ENCODE results near the gene NOL11.
"Not testable (repeated sequence)": the region's sequence is repeated elsewhere in the genome, so short reads cannot be mapped to it uniquely, and the experiment has no call there.

The NOL11 gene

DNA sequence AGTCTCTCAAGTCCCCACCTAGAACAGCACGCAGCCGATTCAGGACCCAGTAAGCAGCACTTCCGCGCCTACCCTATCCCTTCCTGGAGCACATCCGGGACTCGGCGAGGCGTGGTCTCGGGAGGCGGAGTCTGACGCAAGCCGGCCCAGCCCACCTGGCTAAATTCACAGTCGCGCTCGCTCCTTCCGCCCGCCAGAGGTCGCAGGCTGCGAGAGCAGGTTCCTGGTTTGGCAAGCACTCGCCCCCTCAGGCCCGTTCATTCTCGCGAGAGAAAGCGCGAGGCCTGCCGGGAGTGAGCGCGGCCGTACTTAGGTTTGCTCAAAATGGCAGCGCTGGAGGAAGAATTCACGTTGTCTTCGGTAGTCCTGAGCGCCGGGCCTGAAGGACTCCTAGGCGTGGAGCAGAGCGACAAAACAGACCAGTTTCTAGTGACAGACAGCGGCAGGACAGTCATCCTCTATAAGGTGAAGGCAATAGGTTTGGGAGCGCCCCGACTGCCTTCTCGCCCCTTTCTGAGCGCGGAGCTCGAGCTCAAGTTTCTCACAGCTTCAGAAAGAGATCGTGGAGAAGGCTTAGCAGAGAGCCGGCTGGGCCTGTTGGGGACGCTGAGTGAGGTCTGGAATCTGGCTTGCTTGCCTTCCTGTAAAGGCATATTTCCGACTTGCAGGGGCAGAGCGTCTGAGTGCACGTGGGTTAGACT lies at the start of gene NOL11:
Gene NOL11 (plus strand): TSS at position 313 of the 701 bp plus-strand sequence. CDS start 12 bp downstream, at position 325.
- DNase-seq (ENCODE audit: low read depth in 2 of 3, low spot score in 1 of 3), result peak; percentile 99

DNA sequence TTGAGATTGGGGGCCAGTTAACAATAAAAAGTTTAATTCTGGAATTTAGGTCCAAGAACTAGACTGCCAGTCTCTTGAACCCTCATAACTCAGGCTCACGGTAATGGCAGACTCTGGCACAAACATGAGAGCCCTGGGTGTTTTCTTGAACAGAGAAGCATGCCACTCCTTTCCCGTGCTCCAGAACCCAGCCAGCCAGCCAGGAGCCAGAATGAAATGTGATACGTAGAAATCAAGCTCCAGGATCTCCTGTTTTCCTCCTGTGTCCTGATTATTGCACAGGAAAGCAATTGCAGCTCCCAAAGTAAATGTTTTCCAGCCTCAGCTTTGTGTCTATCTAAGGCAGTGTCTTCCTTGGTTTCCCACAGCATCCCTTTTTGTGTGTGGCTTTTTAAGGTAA lies 46.2 kb upstream of the NOL11 start:
- DNase-seq (ENCODE audit: low read depth in 2 of 3, low spot score in 1 of 3), result no peak

DNA sequence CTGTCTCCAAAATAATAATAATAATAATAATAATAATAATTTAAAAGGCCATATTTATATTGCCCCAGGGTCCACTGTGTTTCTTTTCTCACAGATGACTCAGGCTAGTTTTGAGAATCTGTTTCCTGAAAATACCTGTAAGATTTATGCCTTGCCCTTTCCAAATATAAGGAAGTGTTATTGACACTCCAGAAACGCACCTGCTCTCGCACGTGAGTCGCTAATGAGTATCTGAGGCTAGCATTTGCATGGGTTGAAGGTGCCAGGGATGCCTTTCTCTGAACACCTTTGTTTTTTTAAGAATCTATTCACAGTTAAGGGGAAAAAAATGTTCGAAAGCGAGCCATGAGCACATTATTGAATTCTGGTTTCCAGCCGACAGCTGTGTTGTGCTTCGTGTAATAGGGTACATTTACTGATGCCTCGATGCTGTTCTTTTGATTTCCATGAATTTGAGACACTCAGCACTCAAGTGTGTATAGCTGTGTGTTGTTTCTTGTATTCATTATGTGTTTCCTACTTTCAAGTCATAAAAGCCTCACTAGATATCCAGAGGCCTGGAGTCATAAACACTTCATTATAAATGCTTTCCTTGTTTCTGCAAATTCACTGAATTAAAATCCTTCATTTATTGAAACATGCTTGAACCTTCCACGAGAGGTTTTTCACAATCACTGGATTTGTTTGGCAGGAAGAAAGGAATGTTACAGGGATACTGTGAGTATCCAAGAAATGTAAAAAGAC lies 45.0 kb upstream of the NOL11 start:
- DNase-seq (ENCODE audit: low read depth in 2 of 3, low spot score in 1 of 3), result no peak

DNA sequence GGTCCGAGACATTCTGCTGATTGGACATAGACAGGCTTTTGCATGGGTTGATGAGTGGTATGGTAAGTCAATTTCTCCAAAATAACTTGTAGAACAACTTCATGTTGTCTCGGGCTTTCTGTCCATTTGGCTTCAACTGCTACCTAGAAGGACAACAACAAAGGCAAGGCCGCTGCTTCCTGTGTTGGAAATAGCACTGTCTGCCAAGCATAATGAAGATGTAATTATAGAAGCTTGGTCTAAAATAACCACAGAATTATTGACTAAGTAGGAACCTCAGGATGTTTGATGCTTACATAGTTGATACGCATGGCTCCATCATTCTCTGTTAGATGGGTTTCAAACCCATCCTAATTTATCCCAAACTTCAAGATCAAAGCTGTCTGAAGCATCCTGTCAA lies 42.3 kb upstream of the NOL11 start:
- DNase-seq (ENCODE audit: low read depth in 2 of 3, low spot score in 1 of 3), result no peak

DNA sequence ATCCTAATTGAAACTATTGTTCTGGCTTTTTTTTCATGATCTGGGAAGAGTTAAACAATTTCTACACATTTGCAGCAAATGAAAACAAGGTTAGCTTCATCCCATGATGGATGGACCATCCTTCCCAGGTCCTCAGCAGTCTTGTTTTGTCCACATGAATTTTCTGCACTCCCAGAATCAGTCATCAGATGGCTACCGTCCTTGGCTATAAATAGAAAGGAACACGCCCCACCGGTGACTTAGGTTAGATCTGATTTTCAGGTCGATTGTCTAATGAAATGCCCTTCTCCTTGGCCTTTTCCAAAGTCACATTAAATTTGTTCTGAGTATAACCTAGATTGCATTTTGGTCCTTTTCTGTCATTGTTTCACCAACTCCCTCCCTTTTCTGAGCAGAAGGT lies 41.4 kb upstream of the NOL11 start:
- no peak for DNase-seq (ENCODE audit: low read depth in 2 of 3, low spot score in 1 of 3)

DNA sequence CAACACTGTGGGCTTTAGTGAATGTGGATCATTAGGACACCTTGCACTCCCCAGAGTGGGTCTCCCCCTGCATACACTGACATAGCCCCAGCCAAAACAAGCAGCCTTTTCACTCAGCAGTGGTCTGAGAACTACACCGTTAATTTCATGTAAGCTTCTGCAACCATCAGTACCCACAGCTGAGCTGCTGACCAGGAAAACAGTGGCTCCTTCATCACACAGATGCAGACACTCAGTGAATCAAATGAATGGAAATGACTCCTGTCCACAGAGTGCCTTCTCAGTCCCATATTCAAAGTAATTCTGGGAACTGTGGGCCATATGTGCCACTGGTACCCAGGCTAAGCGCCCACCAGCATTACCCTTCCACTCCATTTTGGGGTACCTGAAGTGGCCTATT lies 39.3 kb upstream of the NOL11 start:
- no peak for DNase-seq (ENCODE audit: low read depth in 2 of 3, low spot score in 1 of 3)

DNA sequence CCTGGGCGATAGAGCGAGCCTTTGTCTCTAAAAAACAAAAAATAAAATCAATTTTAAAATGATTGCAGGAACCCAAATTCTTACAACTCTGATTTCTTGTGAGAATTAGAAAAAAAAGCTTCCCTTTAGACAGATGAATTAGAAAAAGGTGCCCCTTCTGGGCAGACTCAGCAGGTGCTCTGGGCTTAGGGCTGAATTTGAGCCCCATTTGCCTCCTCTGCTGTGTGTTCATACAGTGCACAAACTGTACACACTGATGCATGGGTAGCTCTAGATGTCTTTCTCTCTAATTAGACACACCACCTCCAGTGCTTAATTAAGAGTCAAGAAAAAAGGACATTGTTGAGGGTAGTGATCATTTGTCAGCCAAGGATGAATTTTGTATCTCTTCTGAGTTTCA lies 38.5 kb upstream of the NOL11 start:
- no peak for DNase-seq (ENCODE audit: low read depth in 2 of 3, low spot score in 1 of 3)

DNA sequence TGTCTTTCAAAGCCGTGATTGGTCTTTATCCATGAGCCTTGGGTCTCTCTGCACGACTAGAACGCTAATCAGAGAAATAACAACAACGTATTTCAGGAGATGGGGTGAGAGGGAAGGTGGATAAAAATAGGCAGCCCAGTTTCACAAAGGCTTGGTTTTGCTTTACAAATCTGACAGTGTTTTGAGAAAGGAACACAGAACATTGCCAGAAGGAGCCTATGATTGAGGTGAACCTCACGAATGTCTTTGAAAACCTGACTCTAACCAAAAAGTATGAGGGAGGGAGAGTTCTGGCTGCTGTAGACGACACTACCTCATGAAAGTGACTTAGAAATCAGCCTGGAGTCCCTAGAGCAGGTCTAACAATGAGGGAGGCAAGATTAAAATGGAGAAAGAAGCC lies 38.0 kb upstream of the NOL11 start:
- no peak for DNase-seq (ENCODE audit: low read depth in 2 of 3, low spot score in 1 of 3)

DNA sequence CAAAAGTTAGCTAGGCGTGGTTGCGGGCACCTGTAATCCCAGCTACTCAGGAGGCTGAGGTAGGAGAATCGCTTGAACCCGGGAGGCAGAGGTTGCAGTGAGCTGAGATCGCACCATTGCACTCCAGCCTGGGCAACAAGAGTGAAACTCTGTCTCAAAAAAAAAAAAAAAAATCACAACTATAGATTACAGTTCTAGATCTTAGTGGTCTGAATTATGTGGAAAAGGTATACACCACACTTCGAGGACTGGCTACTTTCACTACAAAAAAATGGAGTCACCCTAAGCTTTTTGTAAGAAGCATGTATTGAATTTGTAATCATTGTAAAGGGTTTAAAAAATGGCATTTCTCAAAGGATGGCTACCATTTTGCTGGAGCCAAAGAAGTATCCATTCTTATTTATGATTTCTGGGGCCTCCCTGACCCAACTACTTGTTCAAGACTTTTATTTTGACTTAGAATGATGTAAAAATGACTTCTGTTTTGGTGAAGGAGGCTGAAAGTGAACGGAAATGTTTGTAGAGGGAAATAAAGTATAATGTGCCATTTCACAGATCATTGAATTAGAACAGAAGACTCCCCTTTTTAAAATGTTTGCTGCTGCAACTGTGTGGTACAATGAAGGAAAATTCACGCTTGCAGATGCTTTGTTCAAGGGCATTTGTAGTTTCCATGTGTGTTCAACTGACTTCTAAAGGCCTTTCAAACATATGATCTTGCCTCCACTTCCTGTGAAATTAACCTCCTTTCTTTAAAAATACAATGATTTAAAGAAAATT lies 37.1 kb upstream of the NOL11 start:
- DNase-seq (ENCODE audit: low read depth in 2 of 3, low spot score in 1 of 3), result no peak

DNA sequence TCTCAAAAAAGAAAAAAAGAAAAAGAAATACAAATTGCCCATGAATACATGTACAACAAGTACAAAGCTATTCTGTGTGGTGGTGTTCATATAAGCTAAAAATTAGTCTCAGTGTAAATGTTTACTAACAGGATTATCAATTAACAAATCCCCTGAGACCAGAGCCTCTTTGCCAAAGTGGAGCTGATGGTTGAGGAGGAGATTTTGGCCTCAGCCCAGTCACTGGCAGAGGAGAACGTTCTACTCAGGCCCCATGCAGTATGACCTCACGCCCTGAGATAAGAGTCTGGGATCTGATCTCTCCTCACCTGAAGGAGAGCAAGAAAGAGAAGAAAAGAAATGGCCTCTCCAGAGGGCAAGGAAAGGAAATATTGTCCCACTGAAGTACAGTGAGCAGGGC lies 35.5 kb upstream of the NOL11 start:
- no peak for DNase-seq (ENCODE audit: low read depth in 2 of 3, low spot score in 1 of 3)

DNA sequence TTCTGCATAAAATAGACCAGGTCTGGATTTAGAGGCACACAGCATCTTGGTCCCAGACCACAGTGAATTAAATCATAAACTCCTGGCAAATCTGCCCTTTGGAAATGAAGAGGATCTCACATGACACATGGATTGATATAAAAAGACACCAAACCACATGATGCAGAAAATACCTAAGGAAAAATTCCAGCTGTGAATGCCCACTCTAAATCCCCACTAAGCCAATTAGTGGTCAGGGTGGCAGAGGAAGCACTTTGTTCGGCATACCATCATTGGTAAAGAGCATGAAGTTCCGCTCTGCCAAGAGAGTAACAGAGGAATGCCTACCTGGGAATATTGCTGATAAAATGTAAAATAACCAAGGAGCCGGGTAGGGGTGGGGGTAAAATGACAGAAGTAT lies 32.4 kb upstream of the NOL11 start:
- DNase-seq (ENCODE audit: low read depth in 2 of 3, low spot score in 1 of 3), result no peak

DNA sequence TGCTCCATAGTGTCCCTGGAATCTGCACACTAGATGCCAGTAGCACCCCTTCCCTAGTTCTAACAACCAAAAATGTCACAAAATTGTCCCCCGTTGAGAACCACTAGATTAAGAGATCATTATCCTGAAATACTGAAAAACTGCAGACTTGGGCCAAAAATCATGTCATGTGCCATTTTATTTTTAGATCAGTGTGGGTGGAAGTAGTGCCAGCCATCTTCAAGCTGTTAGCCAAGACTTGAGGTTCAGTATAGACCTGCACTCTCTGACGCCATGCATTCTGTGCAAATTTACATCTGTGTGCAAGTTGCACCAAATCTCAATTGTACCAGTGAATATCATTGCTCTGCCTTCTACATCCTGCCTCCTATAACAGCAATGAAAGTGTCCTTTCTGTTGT lies 31.5 kb upstream of the NOL11 start:
- DNase-seq (ENCODE audit: low read depth in 2 of 3, low spot score in 1 of 3), result no peak

DNA sequence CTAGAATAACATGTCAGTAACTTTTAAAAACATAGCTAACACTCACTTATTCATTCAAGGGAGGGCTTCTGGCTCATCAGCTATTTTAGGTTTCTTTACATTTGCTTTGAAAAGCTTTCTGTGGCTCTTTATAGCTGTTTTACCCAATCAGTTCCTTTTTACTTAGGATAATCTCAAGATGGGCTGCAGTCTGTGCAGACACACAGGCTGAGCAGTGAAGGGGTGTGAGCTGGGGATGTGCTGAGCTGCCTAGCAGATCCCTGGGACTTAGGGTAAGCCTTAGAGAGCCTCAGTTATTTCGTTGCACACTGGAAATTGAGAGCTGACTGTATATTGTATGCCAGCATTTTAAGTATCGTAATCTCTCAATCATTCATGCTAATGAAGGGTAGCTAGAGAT lies 30.2 kb upstream of the NOL11 start:
- DNase-seq (ENCODE audit: low read depth in 2 of 3, low spot score in 1 of 3), result no peak

DNA sequence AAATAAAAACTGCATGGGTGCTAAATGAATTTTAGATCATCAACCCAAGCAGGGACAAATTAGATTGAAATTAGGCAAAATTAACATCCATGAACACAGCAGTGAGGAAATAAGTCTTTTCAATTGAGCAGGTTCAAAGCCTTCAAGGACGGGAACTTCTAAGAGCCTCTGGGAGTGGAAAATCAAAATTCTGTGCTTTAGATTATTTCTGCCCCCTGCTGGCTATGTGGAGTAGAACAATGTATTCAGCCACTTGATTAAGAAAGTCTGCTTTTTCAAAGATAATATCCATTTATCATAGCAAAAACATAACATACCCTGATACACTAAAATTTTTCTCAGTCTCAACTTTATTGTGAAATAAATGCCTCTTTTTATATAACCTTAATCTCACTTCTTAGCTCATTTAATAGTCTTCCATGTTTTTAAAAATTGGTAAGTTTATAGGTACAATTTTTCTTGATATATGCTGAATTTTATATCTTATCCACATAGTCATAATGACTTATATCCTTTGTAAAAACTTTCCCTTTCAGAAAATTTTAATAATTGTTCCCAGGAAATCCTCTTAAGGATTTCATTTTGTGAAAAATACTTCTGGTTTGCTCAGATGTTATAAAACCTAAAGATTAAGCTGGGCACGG lies 28.1 kb upstream of the NOL11 start:
- DNase-seq (ENCODE audit: low read depth in 2 of 3, low spot score in 1 of 3), result peak in 2 of 3 donors; percentile 13 to 70

DNA sequence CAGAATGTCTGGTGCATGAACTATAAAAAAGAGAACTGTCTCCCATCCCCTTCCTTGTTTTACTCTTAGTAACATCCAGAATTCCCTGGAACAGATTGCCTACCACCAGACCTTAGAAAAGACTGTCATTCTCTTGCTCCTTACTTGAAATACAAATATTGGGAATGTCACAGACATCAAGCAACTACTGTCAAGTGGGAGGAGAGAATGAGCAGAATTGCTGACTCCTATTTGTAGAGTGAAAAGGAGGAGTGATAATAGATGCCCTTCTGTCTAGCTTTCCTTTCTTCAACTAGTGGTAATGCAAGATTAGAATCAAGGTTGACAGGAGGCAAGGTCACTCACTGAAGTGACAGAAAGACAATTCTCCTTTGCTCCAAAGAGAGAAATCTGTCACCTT lies 23.9 kb upstream of the NOL11 start:
- no peak for DNase-seq (ENCODE audit: low read depth in 2 of 3, low spot score in 1 of 3)

DNA sequence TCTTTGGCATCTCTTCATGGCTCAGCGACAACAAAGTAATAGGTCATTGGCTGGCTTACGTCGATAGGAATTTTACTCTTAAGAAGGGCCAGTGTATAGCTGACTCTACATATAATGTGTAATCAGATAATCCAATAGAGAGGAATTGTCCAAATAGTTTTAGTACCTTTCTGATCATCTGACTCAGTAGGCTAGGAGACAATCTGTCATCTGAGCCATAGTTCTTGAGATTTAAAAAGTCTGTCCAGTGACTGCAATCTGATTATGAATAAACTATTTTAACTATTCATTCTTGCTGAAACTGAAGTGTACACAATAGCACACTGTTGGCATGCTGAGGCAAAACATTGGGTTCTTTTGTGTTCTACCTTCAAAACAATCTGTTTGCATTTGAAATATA lies 21.4 kb upstream of the NOL11 start:
- no peak for DNase-seq (ENCODE audit: low read depth in 2 of 3, low spot score in 1 of 3)

DNA sequence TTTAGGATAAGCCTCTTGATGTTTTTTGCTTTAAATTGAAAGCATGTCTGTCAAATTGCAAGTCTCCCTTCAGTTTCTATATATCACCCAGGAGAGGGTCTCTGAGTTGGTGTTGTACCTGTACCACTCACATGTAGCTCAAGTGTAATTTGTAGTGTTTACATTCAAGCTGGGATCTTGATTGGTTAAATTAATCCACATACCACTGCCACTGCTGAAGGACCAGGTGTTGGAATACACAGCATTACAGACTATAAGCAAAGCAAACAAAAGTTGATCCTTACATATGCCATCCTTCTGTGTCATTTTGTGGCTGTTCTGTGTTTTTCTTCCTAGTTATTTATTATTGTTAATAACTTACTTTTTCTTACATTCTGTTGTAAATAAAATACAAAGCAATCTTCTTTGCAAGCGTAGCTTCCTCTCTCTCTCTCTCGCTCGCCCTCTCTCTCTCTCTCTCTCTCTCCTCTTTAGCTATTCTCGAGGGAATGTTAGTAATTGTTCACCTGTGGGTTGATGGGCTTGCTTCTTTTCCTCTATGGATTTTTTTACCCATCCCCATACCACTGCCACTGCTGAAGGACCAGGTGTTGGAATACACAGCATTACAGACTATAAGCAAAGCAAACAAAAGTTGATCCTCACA lies 20.8 kb upstream of the NOL11 start:
- DNase-seq (ENCODE audit: low read depth in 2 of 3, low spot score in 1 of 3), result no peak

DNA sequence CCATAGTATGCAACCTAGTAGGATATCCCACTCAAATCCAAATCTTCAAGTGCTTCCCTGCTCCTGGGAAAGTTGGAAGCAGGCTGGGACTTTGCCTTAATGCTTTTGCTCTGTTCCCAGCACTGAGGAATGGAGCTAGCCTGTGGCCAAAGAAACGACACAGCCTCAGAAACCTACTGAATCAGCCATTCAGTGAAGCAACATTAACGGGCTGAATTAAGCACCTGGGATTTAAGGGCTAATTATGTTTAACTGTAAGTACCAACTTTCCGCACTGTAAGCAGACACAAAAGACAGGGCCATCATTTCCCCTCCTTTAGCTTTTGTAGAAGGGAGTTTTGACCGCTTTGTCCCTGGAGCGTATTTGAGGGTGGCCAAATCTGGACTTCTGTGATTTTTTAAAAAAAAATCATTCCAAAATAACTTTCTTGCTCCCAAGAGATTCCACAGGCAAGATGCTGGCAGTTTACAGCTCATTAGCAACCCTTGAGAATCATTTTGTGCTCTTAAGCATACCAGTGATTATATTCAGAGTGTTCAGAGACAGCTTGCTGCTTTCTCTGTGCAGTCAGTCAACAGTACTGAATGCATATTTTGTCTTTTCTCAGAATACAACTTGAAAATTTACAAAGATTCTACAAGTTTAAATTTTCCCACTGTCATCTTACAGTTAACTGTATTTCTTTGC lies 17.6 kb upstream of the NOL11 start:
- DNase-seq (ENCODE audit: low read depth in 2 of 3, low spot score in 1 of 3), result no peak

DNA sequence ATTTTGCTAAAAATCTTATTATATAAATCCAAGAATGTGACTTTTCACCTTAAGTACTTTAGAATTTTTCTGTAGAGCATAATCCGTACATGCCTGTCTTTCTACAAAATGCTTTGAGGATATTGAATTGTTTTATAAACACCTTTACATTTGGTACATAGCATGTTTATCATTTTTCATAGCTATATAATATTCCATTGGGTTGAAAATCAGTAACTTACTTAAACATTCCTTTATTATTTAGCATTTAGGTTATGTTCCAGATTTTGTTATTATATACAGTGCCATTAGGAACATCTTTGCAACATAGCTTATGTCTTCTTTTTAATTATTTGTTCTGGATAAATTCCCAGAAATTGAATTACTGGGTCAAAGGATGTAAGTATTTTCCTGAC lies 17.0 kb upstream of the NOL11 start:
- DNase-seq (ENCODE audit: low read depth in 2 of 3, low spot score in 1 of 3), result no peak

DNA sequence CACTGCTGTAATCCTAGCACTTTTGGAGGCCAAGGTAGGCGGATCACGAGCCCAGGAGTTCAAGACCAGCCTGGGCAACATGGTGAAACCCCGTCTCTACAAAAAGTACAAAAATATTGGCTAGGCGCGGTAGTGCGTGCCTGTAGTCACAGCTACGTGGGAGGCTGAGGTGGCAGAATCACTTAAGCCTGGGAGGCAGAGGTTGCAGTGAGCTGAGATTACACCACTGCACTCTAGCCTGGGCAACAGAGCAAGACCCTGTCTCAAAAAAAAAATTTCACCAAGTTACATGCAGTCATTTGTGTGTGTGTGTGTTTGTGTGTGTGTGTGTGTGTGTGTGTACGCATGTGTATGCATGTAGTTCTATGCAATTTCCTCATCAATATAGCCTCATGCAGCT lies 14.9 kb upstream of the NOL11 start:
- not testable (repeated sequence) for DNase-seq (ENCODE audit: low read depth in 2 of 3, low spot score in 1 of 3)

DNA sequence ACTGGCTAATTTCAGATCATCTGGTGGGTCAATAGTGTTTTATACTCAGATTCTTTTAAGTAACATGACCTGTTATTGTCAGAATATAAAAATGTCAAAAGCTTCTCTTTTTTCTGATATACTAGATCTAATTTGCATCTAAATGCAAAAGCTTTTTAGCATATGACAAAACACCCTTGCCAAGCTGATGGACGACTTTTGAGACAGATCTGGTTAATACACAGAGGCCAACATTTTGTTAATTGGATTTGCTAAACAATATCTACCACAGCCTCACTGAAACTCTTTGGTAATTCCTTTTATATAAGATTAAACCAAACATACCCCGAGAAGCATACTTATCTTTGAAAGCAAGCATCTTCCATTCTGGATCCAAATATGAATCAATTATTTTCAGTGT lies 10.3 kb upstream of the NOL11 start:
- no peak for DNase-seq (ENCODE audit: low read depth in 2 of 3, low spot score in 1 of 3)
